ENCODE measurements around the gene MAPKAP1.

DNA sequence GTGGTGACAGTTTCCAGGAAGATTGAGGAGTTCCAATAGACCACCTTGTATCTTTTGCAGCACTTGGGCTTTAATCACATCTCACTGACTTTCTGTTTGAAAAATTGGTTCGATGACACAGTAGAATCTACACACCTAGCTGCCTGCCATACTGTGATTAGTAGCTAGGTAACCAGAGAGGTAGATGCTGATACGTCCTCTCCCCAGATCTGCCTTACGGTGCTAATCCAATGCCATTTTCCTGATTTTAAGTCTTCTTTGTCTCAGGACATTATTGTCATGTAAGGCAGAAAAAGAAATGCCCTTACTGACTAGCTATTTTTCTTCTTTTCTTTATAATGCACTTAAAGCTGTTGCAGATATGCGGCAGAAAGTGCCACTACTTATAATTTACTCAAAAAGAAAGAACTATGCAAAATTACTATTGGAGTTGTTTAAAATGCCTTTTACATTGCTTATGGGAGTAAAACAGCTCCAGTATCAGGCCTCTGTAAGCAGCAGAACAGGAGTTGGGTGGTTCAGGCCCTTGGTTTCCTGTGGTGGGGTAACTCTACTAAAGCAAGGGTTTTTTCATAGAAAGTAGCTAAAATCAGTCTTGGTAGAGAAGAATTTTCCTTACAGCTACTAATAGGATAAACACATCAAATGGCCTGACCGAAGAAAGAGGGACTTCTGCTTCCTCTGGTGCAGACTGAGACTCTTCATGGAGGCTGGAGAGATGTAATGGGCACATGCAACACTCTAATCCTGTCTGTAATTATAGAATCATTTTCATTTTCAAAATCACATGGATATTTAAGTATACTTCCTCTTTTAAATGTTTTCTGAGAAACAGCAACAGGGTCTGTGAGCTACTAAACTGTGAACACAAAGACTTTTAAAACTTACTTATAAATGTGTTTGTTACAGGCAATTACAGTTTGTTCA lies 177.2 kb downstream of the MAPKAP1 start:
- TF ChIP-seq EP300 (IDR thresholded peaks at IDR 0.05; ENCODE audit: borderline replicate concordance): no peak
- TF ChIP-seq FOXM1 (IDR thresholded peaks at IDR 0.05; ENCODE audit: borderline replicate concordance, low read depth): no peak
- no peak for TF ChIP-seq TEAD4 (IDR thresholded peaks at IDR 0.05)
- TF ChIP-seq YY1 (IDR thresholded peaks at IDR 0.05; ENCODE audit: low read depth): no peak
- no peak for TF ChIP-seq RAD21 (IDR thresholded peaks at IDR 0.05; ENCODE audit: low read depth)
- no peak for TF ChIP-seq EGR1 (IDR thresholded peaks at IDR 0.05)
- TF ChIP-seq ZBTB7A (IDR thresholded peaks at IDR 0.05; ENCODE audit: low read depth): no peak
- no peak for TF ChIP-seq CREB1 (IDR thresholded peaks at IDR 0.05; ENCODE audit: low read depth)
- TF ChIP-seq, protein P1, sequence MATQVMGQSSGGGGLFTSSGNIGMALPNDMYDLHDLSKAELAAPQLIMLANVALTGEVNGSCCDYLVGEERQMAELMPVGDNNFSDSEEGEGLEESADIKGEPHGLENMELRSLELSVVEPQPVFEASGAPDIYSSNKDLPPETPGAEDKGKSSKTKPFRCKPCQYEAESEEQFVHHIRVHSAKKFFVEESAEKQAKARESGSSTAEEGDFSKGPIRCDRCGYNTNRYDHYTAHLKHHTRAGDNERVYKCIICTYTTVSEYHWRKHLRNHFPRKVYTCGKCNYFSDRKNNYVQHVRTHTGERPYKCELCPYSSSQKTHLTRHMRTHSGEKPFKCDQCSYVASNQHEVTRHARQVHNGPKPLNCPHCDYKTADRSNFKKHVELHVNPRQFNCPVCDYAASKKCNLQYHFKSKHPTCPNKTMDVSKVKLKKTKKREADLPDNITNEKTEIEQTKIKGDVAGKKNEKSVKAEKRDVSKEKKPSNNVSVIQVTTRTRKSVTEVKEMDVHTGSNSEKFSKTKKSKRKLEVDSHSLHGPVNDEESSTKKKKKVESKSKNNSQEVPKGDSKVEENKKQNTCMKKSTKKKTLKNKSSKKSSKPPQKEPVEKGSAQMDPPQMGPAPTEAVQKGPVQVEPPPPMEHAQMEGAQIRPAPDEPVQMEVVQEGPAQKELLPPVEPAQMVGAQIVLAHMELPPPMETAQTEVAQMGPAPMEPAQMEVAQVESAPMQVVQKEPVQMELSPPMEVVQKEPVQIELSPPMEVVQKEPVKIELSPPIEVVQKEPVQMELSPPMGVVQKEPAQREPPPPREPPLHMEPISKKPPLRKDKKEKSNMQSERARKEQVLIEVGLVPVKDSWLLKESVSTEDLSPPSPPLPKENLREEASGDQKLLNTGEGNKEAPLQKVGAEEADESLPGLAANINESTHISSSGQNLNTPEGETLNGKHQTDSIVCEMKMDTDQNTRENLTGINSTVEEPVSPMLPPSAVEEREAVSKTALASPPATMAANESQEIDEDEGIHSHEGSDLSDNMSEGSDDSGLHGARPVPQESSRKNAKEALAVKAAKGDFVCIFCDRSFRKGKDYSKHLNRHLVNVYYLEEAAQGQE (IDR thresholded peaks at IDR 0.05; ENCODE audit: low read depth): no peak
- TF ChIP-seq NFIC (IDR thresholded peaks at IDR 0.05): no peak
